Stimulated activated CD4-positive, alpha-beta T cell treated with anti-CD3 and anti-CD28 coated beads, Interleukin-4, amount 100 ng/mL, for 1 hour (primary cell): ENCODE measurements around the gene DIAPH2.
"Not testable (repeated sequence)": the region's sequence is repeated elsewhere in the genome, so short reads cannot be mapped to it uniquely, and the experiment has no call there.

Experiments
- DNase-seq: peaks from one replicate; pipeline ENCODE4 v3.0.0-alpha.2; 2020

DIAPH2 gene

GRCh38 chrX:96719161-96719875 lies 34.7 kb downstream of the DIAPH2 start:
- no peak for DNase-seq

- DNase-seq, result no peak
Observed at GRCh38 chrX:96721354-96721753, 36.7 kb downstream of the DIAPH2 start.

- no peak for DNase-seq
Observed at GRCh38 chrX:96722781-96723180, 38.1 kb downstream of the DIAPH2 start.

GRCh38 chrX:96729053-96729452 lies 44.4 kb downstream of the DIAPH2 start:
- DNase-seq, result no peak

GRCh38 chrX:96729868-96730643 lies 45.4 kb downstream of the DIAPH2 start:
- no peak for DNase-seq

GRCh38 chrX:96731000-96731399 lies 46.4 kb downstream of the DIAPH2 start:
- not testable (repeated sequence) for DNase-seq

- no peak for DNase-seq
Observed at GRCh38 chrX:96743367-96744073, 58.9 kb downstream of the DIAPH2 start.

- DNase-seq, result no peak
Observed at GRCh38 chrX:96752781-96753180, 68.1 kb downstream of the DIAPH2 start.

- no peak for DNase-seq
Observed at GRCh38 chrX:96753230-96753629, 68.6 kb downstream of the DIAPH2 start.

GRCh38 chrX:96756491-96756890 lies 71.8 kb downstream of the DIAPH2 start:
- no peak for DNase-seq

- DNase-seq, result no peak
Observed at GRCh38 chrX:96761566-96761965, 76.9 kb downstream of the DIAPH2 start.

- DNase-seq, result no peak
Observed at GRCh38 chrX:96763608-96764007, 79.0 kb downstream of the DIAPH2 start.

- DNase-seq, result no peak
Observed at GRCh38 chrX:96764864-96765263, 80.2 kb downstream of the DIAPH2 start.

GRCh38 chrX:96770315-96770714 lies 85.7 kb downstream of the DIAPH2 start:
- DNase-seq, result no peak

GRCh38 chrX:96771486-96771885 lies 86.8 kb downstream of the DIAPH2 start:
- DNase-seq, result no peak

GRCh38 chrX:96774116-96774515 lies 89.5 kb downstream of the DIAPH2 start:
- DNase-seq, result no peak

GRCh38 chrX:96776966-96777365 lies 92.3 kb downstream of the DIAPH2 start:
- no peak for DNase-seq

GRCh38 chrX:96791559-96791958 lies 106.9 kb downstream of the DIAPH2 start:
- DNase-seq, result no peak

- DNase-seq, result no peak
Observed at GRCh38 chrX:96792047-96792446, 107.4 kb downstream of the DIAPH2 start.

- DNase-seq, result no peak
Observed at GRCh38 chrX:96798982-96799381, 114.3 kb downstream of the DIAPH2 start.

- no peak for DNase-seq
Observed at GRCh38 chrX:96807318-96807717, 122.7 kb downstream of the DIAPH2 start.

- DNase-seq, result no peak
Observed at GRCh38 chrX:96820935-96821334, 136.3 kb downstream of the DIAPH2 start.

GRCh38 chrX:96824166-96824565 lies 139.5 kb downstream of the DIAPH2 start:
- DNase-seq, result no peak

- DNase-seq, result no peak
Observed at GRCh38 chrX:96833333-96833732, 148.7 kb downstream of the DIAPH2 start.
